Upper lobe of left lung (tissue), 6 donors: ENCODE measurements around the gene UTP25. TPM values are rescaled to one million over a fixed set of nuclear protein-coding genes. Genes with fewer than 3 reads are reported as not detected.

Experiments used
- ATAC-seq, 2 donors: fragments of 200-7000 bp; cut with Tn5 transposase; one replicate each; pipeline ENCODE4 v1.9.1; 2022; ENCODE audit warnings: mild to moderate bottlenecking in 2 of 2, moderate library complexity in 2 of 2; ENCODE audit not compliant: low FRiP score in 2 of 2
- DNase-seq, 2 donors: peaks; one replicate each; pipeline ENCODE4 v3.0.0-alpha.2; 2019 to 2020
- H3K27ac ChIP-seq, 4 donors: fragments of 200-600 bp; sonication (generic); one replicate each; pipeline ENCODE4 v1.5.1; 2016 to 2019
- H3K27me3 ChIP-seq, 4 donors: fragments of 200-600 bp; sonication (generic); one replicate each; pipeline ENCODE4 v1.5.1; 2017 to 2019
- H3K36me3 ChIP-seq, 4 donors: fragments of 200-600 bp; sonication (generic); one replicate each; pipeline ENCODE4 v1.5.1; 2016 to 2019
- H3K4me1 ChIP-seq, 4 donors: fragments of 200-600 bp; sonication (generic); one replicate each; pipeline ENCODE4 v1.5.1; 2018 to 2019
- H3K4me3 ChIP-seq, 4 donors: fragments of 200-600 bp; sonication (generic); one replicate each; pipeline ENCODE4 v1.5.1; 2017 to 2019; ENCODE audit warnings: mild to moderate bottlenecking in 2 of 4, moderate library complexity in 1 of 4
- H3K9me3 ChIP-seq, 4 donors: fragments of 200-600 bp; sonication (generic); one replicate each; pipeline ENCODE4 v1.5.1; 2018 to 2019
- CTCF ChIP-seq, 6 experiments: fragments of 450-650 bp in 4 of 6; fragments of 200-600 bp in 2 of 6; sonication (generic) in 2 of 6; IDR thresholded peaks; one replicate each; pipeline ENCODE4 v1.5.1; 2016 to 2019; ENCODE audit warnings: antibody characterized with exemption in 6 of 6
- EP300 ChIP-seq, 4 donors: sonication (generic); formaldehyde crosslinking; IDR thresholded peaks; one replicate each; pipeline ENCODE4 v1.5.1; 2017; ENCODE audit warnings: antibody characterized with exemption in 4 of 4, control low read depth in 2 of 4
- POLR2A ChIP-seq, 4 donors: fragments of 450-650 bp; IDR thresholded peaks; one replicate each; pipeline ENCODE4 v1.5.1; 2016 to 2017; ENCODE audit warnings: antibody characterized with exemption in 4 of 4, mild to moderate bottlenecking in 2 of 4
- POLR2AphosphoS5 ChIP-seq, 2 donors: sonication (generic); formaldehyde crosslinking; IDR thresholded peaks; one replicate each; pipeline ENCODE4 v1.5.1; 2017; ENCODE audit warnings: antibody characterized with exemption in 2 of 2
- WGBS, 2 donors: methylation state at CpG; one replicate each; pipeline ENCODE4 v1.1.5; 2017 to 2018; 5-methylcytosine and 5-hydroxymethylcytosine counted together
- total RNA-seq, 6 donors: library from RNA; depleted of rRNA in 4 of 6; stranded (reverse); fragments of >200 nt in 4 of 6; gene quantifications; one replicate each; pipeline versions ENCODE4 v1.1.0 to v1.2.1, GENCODE V29; 2016 to 2021
- donor health status: DM: no; HTN: no; CAD: no; lungs with moderate emphysema.
- donor health status: DM: no; HTN: yes; CAD: no; lungs with severe emphysema.

The UTP25 gene
- total RNA-seq, 6 donors from 2014 or later: 2.4 to 9.4 (median 7.9) TPM

- no peaks in the 10 kb centered on the region for H3K27me3 ChIP-seq
- no peaks in the 10 kb centered on the region for H3K9me3 ChIP-seq
- peak in 1 of 4 donors; percentile 50 for TF ChIP-seq EP300 (IDR thresholded peaks at IDR 0.05)
- TF ChIP-seq POLR2AphosphoS5 (IDR thresholded peaks at IDR 0.05): peak; percentile 91 to 93
- TF ChIP-seq POLR2A (IDR thresholded peaks at IDR 0.05): peak in 3 of 4 donors; percentile 45 to 80 (median 57)
- peak in 3 of 6 experiments; percentile 3 to 47 (median 30) for TF ChIP-seq CTCF (IDR thresholded peaks at IDR 0.05)
- peak within 1 kb of the TSS; percentile 81 to 91 (median 90) for H3K27ac ChIP-seq
- peaks cover 0 to 3% (median 1%) of the 10 kb centered on the region in 4 donors for H3K36me3 ChIP-seq
- ATAC-seq (peak; percentile 98 to 100), DNase-seq (peak; percentile 99)
- H3K4me3 ChIP-seq: peak within 1 kb of the TSS; percentile 50 to 67 (median 58)
- 5 to 7% methylated on average over 21 to 48 of the region's 48 CpGs for WGBS, 2 donors
- peaks cover 8 to 26% (median 18%) of the 10 kb centered on the region in 4 donors for H3K4me1 ChIP-seq
These were observed 43.3 kb upstream of the UTP25 start, which contains the start of gene C1orf74 for GRCh38 chr1:209784265-209785169. Gene C1orf74, minus strand, starts transcription at chr1:209784559. Its CDS starts 925 bp downstream, at chr1:209783634.

GRCh38 chr1:209785592-209785991 is 42.2 kb upstream of the UTP25 start:
- Histone ChIP-seq H3K36me3 (peaks cover 0 to 10% (median 2%) of the 10 kb centered on the region in 4 donors), H3K4me3 (no peak overlapping the region), H3K4me1 (peaks cover 8 to 26% (median 18%) of the 10 kb centered on the region in 4 donors), H3K27ac (peak overlapping the region in 1 of 4 donors; percentile 91), H3K9me3 (no peaks in the 10 kb centered on the region), H3K27me3 (no peaks in the 10 kb centered on the region)
- TF ChIP-seq CTCF (IDR thresholded peaks at IDR 0.05) (no peak), POLR2AphosphoS5 (IDR thresholded peaks at IDR 0.05) (no peak), EP300 (IDR thresholded peaks at IDR 0.05) (no peak)
- DNase-seq (no peak), ATAC-seq (no peak)
- whole genome bisulfite sequencing, 2 donors: 94 to 95% methylated on average over 4 of the region's 4 CpGs

- Histone ChIP-seq H3K4me3 (no peak overlapping the region), H3K4me1 (peaks cover 8 to 26% (median 18%) of the 10 kb centered on the region in 4 donors), H3K27me3 (no peaks in the 10 kb centered on the region), H3K27ac (no peak overlapping the region), H3K36me3 (peaks cover 0 to 10% (median 2%) of the 10 kb centered on the region in 4 donors), H3K9me3 (no peaks in the 10 kb centered on the region)
- DNase-seq (no peak), ATAC-seq (no peak)
- TF ChIP-seq POLR2A (IDR thresholded peaks at IDR 0.05) (no peak), EP300 (IDR thresholded peaks at IDR 0.05) (no peak), CTCF (IDR thresholded peaks at IDR 0.05) (no peak), POLR2AphosphoS5 (IDR thresholded peaks at IDR 0.05) (no peak)
- 67 to 76% methylated on average over 4 of the region's 4 CpGs for WGBS, 2 donors
These were observed 41.6 kb upstream of the UTP25 start for GRCh38 chr1:209786146-209786545.

GRCh38 chr1:209787551-209787950 is 40.2 kb upstream of the UTP25 start:
- ATAC-seq (peak in 1 of 2 donors; percentile 16), DNase-seq (no peak)
- Histone ChIP-seq H3K27ac (peak overlapping the region in 2 of 4 donors; percentile 0 to 14), H3K9me3 (no peaks in the 10 kb centered on the region), H3K4me3 (no peak overlapping the region), H3K4me1 (peaks cover 8 to 26% (median 18%) of the 10 kb centered on the region in 4 donors), H3K36me3 (peaks cover 0 to 10% (median 2%) of the 10 kb centered on the region in 4 donors), H3K27me3 (no peaks in the 10 kb centered on the region)
- WGBS, 2 donors: 39 to 60% methylated on average over 2 of the region's 2 CpGs
- TF ChIP-seq CTCF (IDR thresholded peaks at IDR 0.05): no peak
- no peak for TF ChIP-seq POLR2AphosphoS5 (IDR thresholded peaks at IDR 0.05)
- TF ChIP-seq EP300 (IDR thresholded peaks at IDR 0.05): no peak
- no peak for TF ChIP-seq POLR2A (IDR thresholded peaks at IDR 0.05)
